Measurements from ENCODE around the gene GAL3ST2. TPM values are rescaled to one million over a fixed set of nuclear protein-coding genes. Genes with fewer than 3 reads are reported as not detected.

The GAL3ST2 gene
- total and polyA plus RNA-seq, 8 donors: 0.26 to 0.31 (median 0.29) TPM; not detected in 2

DNA sequence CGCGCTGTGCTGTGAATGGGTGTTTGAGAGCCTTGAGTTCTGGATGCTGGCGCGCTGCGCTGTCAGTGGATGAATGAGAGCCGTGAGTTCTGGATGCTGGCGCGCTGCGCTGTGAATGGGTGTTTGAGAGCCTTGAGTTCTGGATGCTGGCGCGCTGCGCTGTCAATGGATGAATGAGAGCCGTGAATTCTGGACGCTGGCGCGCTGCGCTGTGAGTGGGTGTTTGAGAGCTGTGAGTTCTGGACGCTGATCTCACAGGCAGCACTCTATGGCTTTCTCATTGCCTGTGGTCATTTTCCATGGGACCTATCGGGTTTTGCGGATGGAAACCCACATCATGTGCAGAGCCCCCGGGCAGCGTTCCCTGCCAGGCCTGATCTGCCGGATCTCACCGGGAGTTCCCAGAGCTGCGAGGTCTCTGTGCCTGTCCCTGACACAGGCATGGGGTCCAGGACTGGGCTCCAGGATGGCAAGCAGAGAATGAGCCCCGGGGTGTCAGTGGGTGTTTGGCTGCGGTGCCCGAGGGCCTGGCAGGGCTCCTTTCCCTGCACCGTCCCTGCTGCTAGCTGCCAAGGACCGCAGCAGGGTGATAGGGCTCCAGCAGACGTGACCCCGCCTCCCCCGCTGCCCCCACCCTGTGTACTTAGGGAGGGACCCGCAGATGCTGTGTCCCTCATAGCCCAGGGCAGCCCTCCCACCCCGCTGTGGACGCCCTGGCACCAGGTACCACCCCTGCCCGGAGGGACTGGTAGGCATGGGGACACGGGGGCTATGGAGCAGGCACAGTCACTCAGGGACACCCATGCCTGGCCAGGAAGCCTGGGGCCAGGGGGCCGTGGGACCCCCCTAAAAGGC, 72.4 kb downstream of the GAL3ST2 start:
- no peaks in the 10 kb centered on the region for H3K9me3 ChIP-seq
- no peak for DNase-seq
- intact Hi-C loops (cut with DNase I): no loop called here
- no peak for ATAC-seq
- no peak overlapping the region for H3K27ac ChIP-seq
- H3K4me1 ChIP-seq: peaks cover 3 to 12% of the 10 kb centered on the region in 2 donors
- peaks cover 4 to 27% of the 10 kb centered on the region in 2 donors for H3K27me3 ChIP-seq
- no peaks in the 10 kb centered on the region for H3K36me3 ChIP-seq
- no peak for TF ChIP-seq CTCF (IDR thresholded peaks at IDR 0.05)
- H3K4me3 ChIP-seq: no peak overlapping the region

DNA sequence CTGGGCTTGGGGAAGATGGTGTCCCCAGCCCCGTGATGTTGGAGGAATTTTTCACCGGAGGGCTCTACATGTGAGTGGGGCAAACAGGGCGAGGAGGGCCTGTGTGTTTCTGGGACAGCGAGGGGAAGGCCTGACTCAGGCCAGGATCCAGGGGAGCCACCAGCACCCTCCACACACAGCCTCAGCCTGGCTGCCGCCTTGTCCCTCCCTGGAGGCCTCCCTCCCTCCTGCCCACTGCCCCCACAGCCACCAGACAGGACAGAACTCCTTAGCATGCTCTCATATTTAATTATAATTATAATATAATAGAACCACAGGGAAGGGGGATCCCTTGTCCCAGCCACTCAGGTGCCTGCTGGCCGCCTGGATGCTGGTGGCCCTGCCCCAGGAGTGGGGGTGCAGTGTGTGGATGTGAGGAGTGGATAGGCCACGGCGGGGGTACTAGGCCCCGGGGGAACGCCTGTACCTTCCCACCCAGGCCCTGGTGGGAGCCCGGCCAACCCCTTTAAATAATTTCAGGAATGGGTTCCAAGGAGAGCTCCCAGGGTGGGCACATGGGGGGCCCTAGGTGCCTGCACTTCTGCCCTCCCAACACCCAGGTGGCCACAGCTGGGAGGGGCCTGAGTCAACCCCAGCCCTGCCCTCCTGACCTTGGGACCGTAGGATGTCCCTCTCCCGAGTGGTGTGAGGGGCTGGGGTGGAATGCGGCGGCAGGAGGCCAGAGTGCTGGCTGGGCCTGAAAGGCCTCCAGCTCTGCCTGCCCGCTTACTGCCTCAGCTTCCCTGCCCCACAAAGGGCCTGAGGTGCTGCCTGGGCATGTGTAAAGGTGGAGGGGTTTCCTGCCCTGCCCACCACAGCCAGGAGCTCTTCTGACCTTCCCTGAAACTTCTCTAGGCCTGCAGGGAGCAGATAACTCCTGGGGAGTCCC, 73.3 kb downstream of the GAL3ST2 start:
- intact Hi-C loops (cut with DNase I): no loop called here
- H3K4me3 ChIP-seq: no peak overlapping the region
- DNase-seq: no peak
- ATAC-seq: no peak
- H3K27ac ChIP-seq: no peak overlapping the region
- H3K9me3 ChIP-seq: no peaks in the 10 kb centered on the region
- H3K36me3 ChIP-seq: no peaks in the 10 kb centered on the region
- H3K4me1 ChIP-seq: peaks cover 0 to 3% of the 10 kb centered on the region in 2 donors
- H3K27me3 ChIP-seq: peaks cover 4 to 18% of the 10 kb centered on the region in 2 donors
- TF ChIP-seq CTCF (IDR thresholded peaks at IDR 0.05): no peak

DNA sequence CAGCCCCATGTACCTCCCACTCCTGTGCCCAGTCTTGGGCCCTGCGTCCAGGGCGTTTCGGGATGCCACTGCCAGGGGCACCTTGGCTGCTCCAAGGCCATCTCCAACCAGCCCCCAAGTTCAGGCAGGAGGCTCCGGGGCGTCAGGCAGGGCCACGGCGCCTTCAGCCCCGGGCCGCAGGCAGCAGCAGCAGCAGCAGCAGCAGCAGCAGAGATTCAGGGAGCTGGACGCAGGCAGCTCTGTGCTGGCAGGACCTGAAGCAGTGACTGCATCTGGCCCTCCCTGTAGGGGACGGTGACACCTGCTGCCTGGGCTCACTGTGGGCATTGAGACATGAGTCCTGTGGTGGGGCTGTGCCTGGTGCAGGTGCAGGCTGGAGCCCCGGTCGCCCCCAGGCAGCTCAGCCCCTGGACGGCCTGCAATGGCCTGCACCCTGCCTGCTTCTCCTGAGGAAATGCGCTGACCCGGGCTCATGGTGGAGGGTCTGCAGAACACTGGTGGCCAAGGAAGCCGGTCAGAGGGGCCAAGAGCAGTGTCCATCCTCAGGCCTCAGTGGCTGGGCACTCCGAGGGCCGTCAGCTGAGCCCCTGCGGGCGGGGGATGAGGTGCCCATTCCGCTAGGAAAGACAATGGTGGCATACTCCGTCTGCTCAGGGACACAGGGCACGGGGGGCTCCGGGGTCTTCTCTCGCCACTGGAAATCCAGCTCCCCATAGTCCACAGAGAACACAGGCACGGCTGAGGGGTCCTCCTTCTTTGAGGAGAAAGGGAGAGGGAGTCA, 74.1 kb downstream of the GAL3ST2 start:
- peaks cover 0 to 9% of the 10 kb centered on the region in 2 donors for H3K27me3 ChIP-seq
- no peaks in the 10 kb centered on the region for H3K36me3 ChIP-seq
- intact Hi-C loops (cut with DNase I): no loop called here
- no peak overlapping the region for H3K27ac ChIP-seq
- TF ChIP-seq CTCF (IDR thresholded peaks at IDR 0.05): no peak
- ATAC-seq (no peak), DNase-seq (no peak)
- H3K4me1 ChIP-seq: no peaks in the 10 kb centered on the region
- no peaks in the 10 kb centered on the region for H3K9me3 ChIP-seq
- no peak overlapping the region for H3K4me3 ChIP-seq

DNA sequence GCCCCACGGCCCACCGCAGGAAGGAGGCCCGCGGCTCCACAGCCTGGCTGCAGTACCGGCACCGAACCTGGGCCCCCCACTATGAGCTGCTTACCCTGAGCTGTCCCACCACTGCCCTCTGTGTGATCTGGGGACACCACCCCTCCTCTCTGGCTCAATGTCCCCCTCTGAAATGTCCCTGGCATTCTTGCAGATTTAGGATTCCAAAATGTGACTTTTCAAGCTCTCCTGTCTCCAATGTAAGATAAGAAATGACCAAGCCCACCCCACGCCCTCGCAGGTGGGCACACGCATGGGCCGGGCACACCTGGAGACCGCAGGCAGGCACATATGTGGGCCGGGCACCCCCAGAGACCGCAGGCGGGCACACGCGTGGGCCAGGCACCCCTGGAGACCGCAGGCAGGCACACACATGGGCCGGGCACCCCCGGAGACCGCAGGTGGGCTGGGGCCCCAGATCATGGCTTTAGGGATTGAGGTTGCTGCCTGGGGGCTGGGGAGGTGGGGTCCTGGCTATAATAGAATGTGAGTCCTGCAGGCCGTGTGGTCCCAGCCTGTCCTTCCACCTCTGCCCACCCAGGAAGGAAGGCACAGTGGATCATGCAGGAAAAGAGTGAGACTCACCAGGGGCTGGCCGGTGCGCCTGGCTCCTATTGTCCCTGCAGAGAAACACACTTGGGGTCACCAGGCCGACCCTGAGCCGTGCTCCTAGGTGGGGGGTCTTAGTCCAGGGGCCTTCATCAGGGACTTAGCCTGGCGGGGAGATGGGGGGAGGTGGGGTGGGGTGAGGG, 74.9 kb downstream of the GAL3ST2 start:
- H3K9me3 ChIP-seq: no peaks in the 10 kb centered on the region
- no peaks in the 10 kb centered on the region for H3K4me1 ChIP-seq
- no peak for DNase-seq
- H3K27me3 ChIP-seq: peaks cover 0 to 1% of the 10 kb centered on the region in 2 donors
- ATAC-seq: no peak
- no peak for TF ChIP-seq CTCF (IDR thresholded peaks at IDR 0.05)
- H3K36me3 ChIP-seq: no peaks in the 10 kb centered on the region
- no peak overlapping the region for H3K4me3 ChIP-seq
- H3K27ac ChIP-seq: no peak overlapping the region
- intact Hi-C loops (cut with DNase I): no loop called here

All from left lung (tissue), 10 donors.